Stimulated activated CD8-positive, alpha-beta memory T cell treated with anti-CD3 and anti-CD28 coated beads, Interleukin-4, amount 100 ng/mL, for 4 hours (primary cell): ENCODE measurements around the gene RNH1.
A peak's percentile ranks its signal among the peaks of the same experiment; 100 is the strongest.

Source experiments
- DNase-seq, 2 donors: peaks; one replicate each; pipeline ENCODE4 v3.0.0-alpha.2; 2020; ENCODE audit warnings: low read depth in 2 of 2, low spot score in 1 of 2

RNH1 gene

DNA sequence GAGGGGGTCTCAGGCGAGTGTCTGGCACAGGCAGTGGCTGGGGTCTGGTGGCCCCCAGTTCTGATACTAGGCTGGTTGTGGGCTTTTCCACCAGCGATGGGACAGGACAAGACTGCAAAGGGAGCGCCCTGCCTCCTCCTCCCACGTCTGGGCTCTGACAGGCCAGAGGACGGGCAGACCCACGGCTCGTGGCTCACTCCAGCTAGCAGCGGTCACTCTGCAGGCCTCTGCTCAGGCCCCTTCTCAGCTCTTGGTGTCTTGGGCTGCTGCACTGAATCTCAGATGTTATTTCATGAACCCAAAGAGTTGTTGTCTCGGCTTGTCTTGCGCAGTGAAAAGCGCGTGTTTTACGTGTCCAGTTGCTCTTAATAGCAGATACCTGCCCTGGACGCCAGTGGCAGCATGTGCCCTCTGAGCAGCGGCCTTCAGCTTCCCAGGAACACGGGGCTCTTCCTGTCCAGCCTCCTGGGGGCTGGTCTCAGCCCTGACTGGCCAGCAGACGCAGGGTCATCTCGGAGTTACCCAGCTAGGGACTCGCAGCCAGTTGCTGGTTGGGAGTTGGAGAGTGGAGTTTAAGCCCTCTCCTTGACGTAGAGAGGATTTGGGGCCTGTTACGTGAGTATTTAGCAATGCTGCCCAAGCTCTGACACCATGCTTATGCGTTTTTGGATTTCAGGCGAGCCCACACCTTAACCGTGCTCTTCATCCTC lies 47.4 kb downstream of the RNH1 start:
- DNase-seq, result no peak

DNA sequence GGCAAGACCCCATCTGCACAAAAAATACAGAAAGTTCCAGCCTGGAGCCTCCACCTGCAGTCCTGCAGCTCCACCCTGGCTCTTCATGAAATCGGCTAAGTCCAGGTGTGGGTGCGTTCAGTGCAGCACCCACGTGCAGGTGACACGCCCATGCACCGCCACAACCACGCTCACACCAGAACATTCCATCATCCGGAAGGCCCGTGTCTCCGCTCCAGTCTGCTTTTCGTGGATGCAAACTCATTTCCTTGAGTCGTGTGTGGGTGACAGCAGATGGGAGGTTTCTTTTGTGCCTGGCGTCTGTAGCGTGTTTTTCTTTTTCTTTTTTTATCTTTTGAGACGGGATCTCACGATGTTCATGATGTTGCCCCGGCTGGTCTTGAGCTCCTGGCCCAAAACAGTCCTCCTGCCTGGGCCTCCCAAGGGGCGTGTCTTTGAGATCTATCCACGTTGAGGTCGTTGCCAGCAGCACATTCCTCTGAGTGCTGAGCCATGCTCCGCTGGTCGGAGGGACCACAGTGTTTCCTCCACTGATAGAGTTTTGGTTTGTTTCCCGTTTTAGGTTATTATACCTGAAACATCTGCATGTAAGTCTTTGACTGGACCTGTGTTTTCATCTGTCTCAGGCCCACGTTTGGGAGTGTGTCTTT lies 49.8 kb downstream of the RNH1 start:
- DNase-seq, result no peak

DNA sequence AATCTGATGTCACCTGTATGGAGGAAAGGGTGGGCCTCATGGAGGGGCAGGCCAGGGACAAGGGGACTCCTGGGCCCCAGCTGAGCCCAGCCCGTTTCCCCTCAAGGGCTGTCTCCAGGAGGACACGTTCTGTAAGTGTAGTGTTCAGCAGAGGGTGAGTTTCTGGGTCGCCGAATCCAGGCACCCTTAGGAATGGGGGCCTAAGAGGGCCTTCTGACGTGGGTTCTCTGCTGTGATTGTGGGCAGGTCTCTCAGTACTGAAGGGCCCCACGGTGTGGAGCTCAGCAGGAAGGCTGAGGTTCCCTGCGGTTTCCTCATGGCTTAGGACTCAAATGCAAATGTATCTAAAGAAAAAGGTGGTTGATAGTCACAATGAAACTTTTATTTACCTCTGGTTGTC lies 50.5 kb downstream of the RNH1 start:
- no peak for DNase-seq

DNA sequence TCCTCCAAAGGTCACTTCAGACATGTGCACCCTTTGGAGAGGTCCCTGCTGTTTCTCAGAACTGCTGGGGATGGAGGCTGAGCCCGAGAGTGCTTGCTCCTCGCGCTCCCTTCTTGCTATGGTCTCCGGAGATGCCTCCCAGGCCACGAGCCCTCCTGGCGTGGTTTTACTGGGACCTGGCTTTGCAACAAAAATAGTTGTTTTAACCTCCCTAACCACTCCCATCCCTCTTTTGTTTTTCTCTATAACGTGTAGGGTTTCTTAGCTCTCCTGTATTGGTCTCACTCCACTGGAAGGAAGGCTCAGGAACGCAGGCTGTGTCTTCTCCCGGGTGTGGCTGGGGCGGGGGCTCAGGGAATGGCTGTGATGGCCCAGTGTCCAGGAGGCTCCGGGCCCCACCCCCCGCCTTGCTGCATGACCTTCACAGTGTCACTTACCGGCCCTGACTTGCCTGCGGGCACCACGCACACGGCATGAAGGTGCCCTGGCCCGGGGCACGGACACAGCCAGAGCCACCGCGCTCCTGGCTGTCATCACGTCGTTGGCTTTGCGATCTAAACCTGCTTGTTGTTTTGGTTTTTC lies 51.4 kb downstream of the RNH1 start:
- no peak for DNase-seq

DNA sequence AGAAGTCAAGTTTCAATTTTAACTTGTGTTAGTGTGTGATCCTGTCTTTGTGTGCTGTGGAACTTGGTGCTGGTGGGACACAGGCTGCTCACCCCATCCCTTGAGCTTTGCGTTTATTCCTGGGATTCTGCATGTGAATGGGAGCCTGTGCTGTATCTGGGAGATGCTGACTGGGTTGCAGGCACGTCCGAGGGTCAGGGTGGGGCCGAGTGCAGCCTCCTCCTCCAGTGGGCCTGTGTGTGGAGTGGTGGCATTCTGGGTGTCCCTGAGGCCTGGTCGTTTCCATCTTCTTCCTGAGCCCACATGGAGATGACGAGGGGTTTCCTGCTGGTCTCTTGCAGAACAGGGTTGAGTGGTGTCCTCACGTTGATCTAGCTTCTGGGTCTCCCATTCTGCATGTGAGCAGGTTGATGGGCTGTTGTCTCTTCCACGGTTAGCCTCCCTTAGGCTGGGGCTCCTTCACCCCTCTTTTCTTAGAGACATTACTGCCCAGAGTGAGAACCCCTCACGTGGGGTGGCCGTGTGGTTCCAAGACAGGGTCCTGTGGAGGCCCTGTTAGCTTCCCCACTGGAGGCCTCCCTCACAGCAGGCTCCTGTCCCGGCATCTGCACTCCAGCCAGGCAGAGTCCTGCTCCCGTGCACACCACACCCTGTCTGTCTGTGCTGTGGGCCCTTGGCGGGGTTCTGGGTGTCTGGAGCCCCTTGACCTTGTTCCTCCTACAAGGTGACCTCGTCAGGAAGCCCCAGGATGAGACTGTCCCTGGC lies 52.1 kb downstream of the RNH1 start:
- no peak for DNase-seq

DNA sequence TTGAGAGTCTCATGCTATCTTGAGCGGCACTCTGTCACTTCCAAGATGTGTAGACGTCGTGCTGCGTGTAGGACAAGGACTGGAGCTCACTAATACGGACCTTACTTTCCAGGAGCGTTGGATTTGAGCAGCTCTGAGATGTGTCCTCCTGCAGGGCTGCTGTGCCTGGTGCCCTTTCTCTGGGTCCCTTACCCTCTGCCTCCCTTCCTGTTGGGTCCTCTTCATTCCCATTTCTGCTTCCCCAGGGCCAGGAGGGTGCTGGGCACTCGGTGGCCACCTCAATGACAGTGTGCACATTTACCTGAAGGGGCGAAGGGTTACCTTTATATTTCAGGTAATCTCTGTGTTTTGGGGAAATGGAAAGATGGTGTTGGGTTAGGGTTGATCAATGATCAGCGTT lies 53.0 kb downstream of the RNH1 start:
- DNase-seq, result no peak

DNA sequence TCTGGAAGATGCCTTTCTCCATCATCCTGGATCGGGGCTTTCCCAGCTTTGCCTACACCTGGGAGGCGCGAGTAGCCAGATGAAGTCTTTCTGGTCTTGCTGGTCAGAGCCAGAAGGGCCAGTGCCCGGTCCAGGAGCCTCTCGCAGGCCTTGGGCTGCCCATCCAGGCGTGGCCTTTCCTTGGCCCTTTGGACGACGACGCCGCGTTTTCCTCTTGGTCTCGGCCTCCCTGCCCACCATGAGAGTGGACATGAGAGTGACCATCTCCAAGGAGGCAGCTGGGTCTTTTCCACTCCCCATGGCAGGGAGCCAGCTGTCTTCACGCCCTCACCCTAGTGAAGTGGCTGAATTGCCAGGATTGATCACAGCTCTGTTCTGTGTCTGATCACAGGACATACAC lies 53.5 kb downstream of the RNH1 start:
- no peak for DNase-seq

DNA sequence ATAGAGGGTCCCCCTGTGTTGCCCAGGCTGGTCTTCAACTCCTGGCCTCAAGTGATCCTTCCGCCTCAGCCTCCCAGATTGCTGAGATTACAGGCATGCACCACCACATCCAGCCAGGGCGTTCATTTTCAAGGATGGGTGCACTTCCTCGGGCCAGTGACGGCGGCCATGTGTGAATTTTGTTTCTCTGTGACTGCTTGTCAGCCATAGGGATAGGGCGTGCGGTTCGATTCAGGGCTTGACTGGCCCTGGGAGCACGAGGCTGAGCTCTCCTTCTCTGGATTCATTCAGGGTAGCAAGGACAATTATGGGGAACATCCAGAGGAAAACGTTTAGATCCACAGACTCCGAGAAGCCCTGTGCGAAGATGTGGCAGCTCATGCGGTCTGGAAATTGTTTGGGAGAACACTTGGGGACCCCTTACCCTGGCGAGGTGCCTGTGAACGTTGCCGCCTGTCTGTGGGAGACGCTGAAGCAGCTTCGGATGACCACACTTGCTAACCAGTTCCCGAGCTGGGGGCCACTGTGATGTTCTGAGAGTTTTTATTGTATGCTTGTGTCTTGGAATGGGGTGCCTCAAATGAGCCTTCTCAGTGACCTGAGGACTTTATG lies 54.0 kb downstream of the RNH1 start:
- DNase-seq, result no peak

DNA sequence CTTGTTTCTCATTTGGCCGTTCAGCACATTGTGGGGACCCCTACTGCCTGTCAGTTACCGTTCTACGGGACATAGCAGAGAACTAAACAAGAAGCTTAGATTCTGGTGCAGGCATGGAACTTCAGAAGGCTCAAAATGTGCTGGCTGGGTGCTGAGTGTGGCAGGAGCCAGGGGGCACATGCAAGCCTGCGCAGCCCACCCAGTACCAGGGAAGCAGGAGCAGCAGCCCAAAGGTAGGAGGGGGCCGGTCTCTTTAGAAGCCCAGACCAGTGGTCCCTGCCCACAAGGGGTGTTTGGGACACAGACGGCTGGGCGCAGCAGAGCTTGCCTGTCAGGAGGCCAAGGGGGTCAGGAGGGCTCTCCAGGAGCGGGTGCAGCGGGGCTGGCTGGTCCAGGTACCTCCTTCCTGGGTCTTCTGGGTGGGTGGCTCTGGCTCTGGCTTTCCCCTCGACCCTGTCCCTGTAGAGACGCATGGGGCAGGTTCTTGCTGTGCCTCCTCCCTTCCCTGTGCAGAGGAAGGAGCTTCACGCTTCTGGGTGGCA lies 54.8 kb downstream of the RNH1 start:
- no peak for DNase-seq

DNA sequence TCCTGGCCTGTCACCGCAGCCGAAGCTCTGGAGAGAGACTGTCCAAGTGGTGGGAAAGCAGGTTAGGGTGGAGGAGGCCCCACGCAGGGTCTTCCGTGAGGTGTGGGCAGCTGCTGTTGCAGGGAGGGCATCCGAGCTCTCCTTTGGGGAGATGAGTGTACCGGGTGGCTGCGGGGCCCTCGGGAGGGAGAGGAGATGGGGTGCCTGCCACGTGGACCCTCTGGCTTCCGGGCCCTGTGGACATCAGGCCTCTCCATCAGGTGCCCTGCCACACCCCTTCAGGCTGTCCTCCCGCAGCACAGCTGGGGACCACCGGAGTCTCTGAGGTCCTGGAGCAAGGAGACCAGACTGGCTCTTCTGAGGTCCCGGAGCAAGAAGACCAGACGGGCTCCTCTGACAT lies 55.3 kb downstream of the RNH1 start:
- DNase-seq, result no peak

DNA sequence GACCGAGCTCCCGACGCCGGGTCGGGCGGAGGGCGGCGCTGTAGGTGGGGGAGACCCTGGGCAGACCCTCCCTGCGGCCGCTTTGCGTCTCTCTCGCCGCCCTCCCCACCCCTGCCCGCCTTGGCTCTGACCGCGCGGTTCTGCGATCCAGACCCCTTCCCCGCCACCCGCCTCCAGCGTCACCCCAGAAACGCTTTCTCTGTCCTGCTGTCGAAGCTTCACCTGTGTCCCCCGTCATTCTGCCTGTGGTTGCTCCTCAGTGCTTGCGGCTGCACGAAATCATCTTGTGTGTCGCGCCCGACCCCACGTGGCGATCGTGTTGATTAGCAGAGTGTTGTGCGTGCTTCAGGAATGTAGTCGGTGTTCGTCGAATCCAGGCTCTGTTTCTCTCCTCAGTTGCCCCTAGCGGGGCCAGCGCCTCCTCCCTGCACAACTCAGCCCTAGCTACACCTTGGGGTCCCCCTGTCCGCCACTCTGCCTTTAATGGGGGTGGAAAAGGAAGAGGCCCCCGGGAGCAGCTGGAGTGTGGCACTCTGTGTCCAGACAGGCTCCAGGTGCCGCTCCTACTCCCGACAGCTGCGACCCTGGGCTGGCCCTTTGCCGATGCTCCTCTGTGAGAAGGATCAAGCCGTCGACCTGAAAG lies 56.1 kb downstream of the RNH1 start:
- DNase-seq, result peak; percentile 64 to 65

DNA sequence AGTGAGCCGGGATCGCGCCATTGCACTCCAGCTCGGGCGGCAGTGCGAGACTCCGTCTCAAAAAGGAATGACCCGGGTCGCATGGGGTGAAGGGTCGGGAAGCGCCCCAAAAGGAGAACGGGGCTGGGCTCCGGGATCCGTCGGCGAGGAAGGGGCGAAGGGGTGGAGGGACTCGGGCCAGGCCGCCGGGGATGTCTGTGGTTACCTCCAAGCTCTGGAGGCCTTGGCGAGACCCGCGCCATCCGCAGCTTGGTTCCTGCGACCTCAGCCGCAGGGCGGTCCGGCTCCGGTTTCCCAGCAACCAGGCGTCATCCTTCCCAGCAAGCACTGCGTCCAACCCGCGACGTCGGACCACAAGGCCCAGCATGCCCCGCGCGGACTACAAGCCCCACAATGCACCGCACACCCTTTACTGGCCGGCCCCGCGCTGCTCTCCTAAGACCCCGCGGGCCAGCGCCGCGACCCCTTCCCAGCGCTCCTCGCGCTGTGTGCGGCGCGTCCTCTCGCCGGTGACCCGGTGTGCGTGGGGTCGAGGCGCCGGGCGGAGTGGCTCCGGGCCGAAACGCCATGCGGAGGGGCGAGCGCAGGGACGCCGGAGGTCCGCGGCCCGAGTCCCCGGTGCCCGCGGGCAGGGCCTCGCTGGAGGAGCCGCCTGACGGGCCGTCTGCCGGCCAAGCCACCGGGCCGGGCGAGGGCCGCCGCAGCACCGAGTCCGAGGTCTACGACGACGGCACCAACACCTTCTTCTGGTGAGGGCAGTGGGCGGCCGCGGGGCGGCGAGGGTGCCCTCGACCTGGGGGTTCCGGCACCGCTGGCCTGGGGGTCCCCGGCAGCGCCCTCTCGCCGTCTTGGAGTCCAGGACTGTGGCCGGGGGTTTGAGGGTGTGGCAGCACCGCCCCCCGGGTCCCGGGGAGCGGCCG lies 56.9 kb downstream of the RNH1 start, which contains the start of gene PTDSS2:
TSS of gene PTDSS2 (plus strand) at position 391 of the 920 bp plus-strand sequence. CDS start at position 568, 177 bp downstream.
- peak; percentile 90 to 92 for DNase-seq

DNA sequence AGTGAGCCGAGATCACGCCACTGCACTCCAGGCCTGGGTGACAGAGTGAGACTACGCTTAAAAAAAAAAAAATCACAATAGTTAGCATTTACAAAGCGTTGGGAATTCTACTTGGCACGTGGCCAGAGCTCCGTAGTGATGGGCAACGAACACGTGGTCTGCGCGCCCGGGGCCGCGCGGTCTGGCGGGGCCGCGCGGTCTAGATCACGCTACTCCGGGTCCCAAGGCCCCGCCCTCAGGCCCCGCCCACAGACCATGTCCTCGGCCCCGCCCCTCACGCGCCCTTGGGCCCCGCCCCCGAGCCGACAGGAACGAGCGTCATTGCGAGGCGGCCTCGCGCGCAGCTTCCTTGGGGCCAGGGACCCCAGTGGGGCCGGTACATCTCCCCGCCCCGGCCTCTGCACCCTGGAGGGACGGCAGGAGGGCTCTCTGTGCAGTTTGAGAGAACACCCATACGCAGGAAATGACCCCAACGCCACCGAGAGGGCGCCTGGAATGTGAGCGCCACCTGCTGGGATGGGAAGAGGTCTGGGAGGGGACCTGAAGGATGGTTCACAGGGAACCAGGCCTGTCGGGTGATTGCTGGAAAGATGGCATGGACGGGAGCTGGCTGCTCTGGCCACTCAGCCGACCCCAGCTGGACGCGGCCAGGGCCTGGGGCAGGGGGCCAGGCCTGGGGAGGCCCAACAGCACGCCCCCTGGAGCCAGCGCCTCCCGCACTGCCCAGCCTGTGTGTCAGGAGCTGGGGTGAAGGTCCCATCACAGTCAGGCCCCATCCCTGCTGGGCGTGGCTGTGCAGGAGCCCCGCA lies 58.9 kb downstream of the RNH1 start:
- DNase-seq, result peak; percentile 88 to 92

DNA sequence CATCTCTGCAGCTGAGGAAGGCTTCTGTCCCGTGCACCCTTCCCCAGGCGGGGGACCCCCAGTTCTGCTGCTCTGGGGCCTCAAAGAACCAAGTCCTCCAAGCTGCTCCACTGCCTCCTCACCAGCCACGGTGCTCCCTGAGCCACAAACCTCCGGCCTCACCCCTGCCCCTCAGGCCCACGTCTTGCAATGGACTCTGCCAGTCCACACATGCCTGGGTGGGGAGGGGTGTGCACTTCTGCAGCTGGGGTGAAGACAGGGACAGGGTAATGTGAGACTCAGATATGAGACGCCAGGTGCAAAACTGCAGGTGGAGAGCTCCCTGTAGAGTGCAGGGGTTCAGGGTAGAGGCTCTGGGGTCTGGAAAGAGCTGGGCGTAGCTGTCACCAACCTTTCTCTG lies 60.2 kb downstream of the RNH1 start:
- DNase-seq, result no peak

DNA sequence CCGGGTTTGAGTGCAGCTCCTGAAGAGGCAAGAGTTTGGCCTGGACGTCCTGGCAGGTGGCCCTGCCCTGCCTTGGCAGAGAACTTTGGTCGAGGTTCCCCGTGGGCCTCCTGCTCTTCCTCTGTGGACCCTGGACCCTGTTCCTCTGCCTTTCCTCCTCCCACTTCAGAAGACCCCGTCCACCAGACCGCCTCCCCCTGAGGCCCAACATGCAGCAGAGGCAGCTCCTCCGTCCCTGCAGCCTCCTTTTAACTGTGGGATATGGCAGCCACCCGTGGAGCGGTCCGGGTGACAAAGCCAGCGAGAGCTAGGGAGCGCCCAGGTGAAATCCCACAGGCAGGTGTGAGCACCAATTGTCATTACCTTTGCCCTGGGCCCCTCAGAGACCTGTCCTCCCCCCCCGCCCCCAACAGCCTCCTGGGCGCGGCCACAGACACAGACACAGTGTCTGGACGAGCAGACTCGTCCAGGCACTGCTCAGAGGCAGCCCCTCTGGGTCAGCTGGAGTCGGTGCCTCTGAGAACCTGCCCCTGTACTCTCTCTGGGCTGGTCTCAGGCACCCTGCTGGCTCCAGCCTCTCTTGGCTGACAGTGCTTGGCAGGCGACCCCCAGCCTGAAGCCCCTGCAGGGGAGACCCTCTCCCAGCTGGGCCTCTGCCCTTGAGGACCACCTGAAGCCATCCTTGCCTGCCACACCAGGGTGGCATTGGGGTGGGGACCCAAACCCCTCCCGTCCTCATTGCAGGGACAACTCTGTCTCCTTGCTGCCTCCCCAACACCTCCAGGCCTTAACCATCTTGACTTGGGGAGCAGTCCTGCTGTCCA lies 61.1 kb downstream of the RNH1 start:
- no peak for DNase-seq
